NAMALWA (cell line): Measurements from ENCODE around the gene S100A16.
"Not testable (repeated sequence)": the region's sequence is repeated elsewhere in the genome, so short reads cannot be mapped to it uniquely, and the experiment has no call there.

ENCODE experiments used
- DNase-seq: peaks from one replicate; pipeline ENCODE4 v3.0.0-alpha.2; 2015; ENCODE audit warnings: low spot score

S100A16 gene

DNA sequence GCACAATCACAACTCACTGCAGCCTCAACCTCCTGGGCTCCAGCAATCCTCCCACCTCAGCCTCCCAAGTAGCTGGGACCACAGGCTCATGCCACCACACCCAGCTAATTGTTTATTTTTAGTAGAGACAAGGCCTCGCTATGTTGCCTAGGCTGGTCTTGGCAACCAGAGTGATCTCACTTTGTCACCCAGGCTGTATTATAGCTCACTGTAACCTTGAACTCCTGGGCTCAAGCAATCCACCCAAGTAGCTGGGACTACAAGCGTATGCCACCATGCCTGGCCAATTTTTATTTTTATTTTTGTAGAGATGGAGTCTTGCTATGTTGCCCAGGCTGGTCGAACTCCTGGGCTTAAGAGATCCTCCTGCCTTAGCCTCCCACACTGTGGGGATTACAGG is 50.9 kb downstream of the S100A16 start:
- DNase-seq = not testable (repeated sequence)

DNA sequence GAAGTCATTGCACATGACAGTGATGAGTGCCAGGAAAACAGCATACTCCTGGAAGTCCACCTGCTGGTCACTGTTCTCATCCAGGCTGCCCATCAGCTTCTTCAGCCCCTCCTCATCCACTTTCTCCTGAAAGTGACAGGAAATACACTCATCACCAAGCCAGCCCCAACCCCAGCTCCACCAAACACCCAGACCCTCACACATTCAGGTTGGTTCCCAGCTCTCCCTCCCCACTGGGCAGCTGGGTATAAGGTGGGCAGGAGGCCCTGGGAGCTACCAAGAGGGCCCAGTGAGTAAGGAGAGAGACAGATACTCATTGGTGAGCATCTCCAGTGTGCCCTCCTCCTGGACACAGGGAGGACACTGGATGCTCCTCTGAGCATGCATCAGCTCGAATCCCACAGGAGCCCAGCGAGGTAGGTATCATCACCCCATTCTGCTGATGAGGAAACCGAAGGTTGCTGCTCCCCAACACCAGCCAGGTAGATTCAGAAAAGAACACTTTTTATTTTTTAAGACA is 51.4 kb downstream of the S100A16 start:
- no peak for DNase-seq

- no peak for DNase-seq
Observed at GRCh38 chr1:153560771-153561465, 52.0 kb downstream of the S100A16 start.

- no peak for DNase-seq
Observed at GRCh38 chr1:153560241-153560640, 52.7 kb downstream of the S100A16 start.

- no peak for DNase-seq
Observed at GRCh38 chr1:153557877-153558276, 55.1 kb downstream of the S100A16 start.
